Measurements from ENCODE around the gene SLC7A9. TPM values are rescaled to one million over a fixed set of nuclear protein-coding genes. Genes with fewer than 3 reads are reported as not detected.

SLC7A9 gene
- polyA plus RNA-seq, 1 donor (not counting 4 experiments of a cell fraction or from before 2014, with no cell fraction given) = 0.20 TPM

- no peaks in the 10 kb centered on the region for H3K9me1 ChIP-seq (ENCODE audit: control insufficient read depth, extremely low read depth, insufficient read depth, low read length)
- TF ChIP-seq CTCF (optimal IDR thresholded peaks at IDR 0.05 in 1 of 3, IDR thresholded peaks at IDR 0.05 in 1 of 3, conservative IDR thresholded peaks at IDR 0.05 in 1 of 3; ENCODE audit: extremely low read depth in 1 of 3, insufficient read depth in 2 of 3, low read length in 3 of 3) (no peak), EZH2 (IDR thresholded peaks at IDR 0.05; ENCODE audit: low read length) (no peak)
- H3K27ac ChIP-seq (ENCODE audit: control insufficient read depth, insufficient read depth, low read length) = no peak overlapping the region
- no peaks in the 10 kb centered on the region for H4K20me1 ChIP-seq (ENCODE audit: control insufficient read depth, extremely low read depth, insufficient read depth, low read length)
- FAIRE-seq (no peak), DNase-seq (ENCODE audit: low read depth, low spot score) (no peak)
- H3K9ac ChIP-seq (ENCODE audit: control insufficient read depth, extremely low read depth, insufficient read depth, low read length) = no peak overlapping the region
- no peaks in the 10 kb centered on the region for H3K79me2 ChIP-seq (ENCODE audit: control insufficient read depth, insufficient read depth, low read length)
- no peak overlapping the region for H3K4me3 ChIP-seq (ENCODE audit: control insufficient read depth in 2 of 3, extremely low read depth in 1 of 3, insufficient read depth in 2 of 3, low read depth in 1 of 3, low read length in 3 of 3)
- H3K4me1 ChIP-seq (ENCODE audit: control insufficient read depth, extremely low read depth, insufficient read depth, low read length) = no peaks in the 10 kb centered on the region
- no peak overlapping the region for H3K4me2 ChIP-seq (ENCODE audit: control insufficient read depth, extremely low read depth, insufficient read depth, low read depth, low read length)
- dilution Hi-C loops (cut with MboI; ENCODE audit: extremely low pct_ligation_motif_present, low sequenced_read_pairs) = loop anchor here (25.0 kb wide), 1 partner anchor 92 kb away; no protein-coding TSS in a partner anchor
- H3K36me3 ChIP-seq (ENCODE audit: control insufficient read depth in 2 of 2, extremely low read depth in 1 of 2, insufficient read depth in 2 of 2, low read length in 2 of 2) = peaks cover 0 to 2% of the 10 kb centered on the region in 2 experiments
- no peak overlapping the region for H2AFZ ChIP-seq (ENCODE audit: control insufficient read depth, low read length)
- no peaks in the 10 kb centered on the region for H3K27me3 ChIP-seq (ENCODE audit: control insufficient read depth, extremely low read depth, insufficient read depth, low read length)
- no peaks in the 10 kb centered on the region for H3K9me3 ChIP-seq (ENCODE audit: control insufficient read depth, low read depth, low read length)
These were observed 10.2 kb upstream of the SLC7A9 start for GRCh38 chr19:32879741-32880140.

GRCh38 chr19:32878988-32879387, 9.4 kb upstream of the SLC7A9 start:
- FAIRE-seq = no peak
- Histone ChIP-seq H3K9me3 (ENCODE audit: control insufficient read depth, low read depth, low read length) (no peaks in the 10 kb centered on the region), H2AFZ (ENCODE audit: control insufficient read depth, low read length) (no peak overlapping the region), H3K27ac (ENCODE audit: control insufficient read depth, insufficient read depth, low read length) (no peak overlapping the region), H3K9me1 (ENCODE audit: control insufficient read depth, extremely low read depth, insufficient read depth, low read length) (no peaks in the 10 kb centered on the region), H4K20me1 (ENCODE audit: control insufficient read depth, extremely low read depth, insufficient read depth, low read length) (no peaks in the 10 kb centered on the region), H3K9ac (ENCODE audit: control insufficient read depth, extremely low read depth, insufficient read depth, low read length) (no peak overlapping the region), H3K4me2 (ENCODE audit: control insufficient read depth, extremely low read depth, insufficient read depth, low read depth, low read length) (no peak overlapping the region), H3K4me1 (ENCODE audit: control insufficient read depth, extremely low read depth, insufficient read depth, low read length) (no peaks in the 10 kb centered on the region), H3K36me3 (ENCODE audit: control insufficient read depth in 2 of 2, extremely low read depth in 1 of 2, insufficient read depth in 2 of 2, low read length in 2 of 2) (peaks cover 0 to 2% of the 10 kb centered on the region in 2 experiments), H3K27me3 (ENCODE audit: control insufficient read depth, extremely low read depth, insufficient read depth, low read length) (no peaks in the 10 kb centered on the region), H3K79me2 (ENCODE audit: control insufficient read depth, insufficient read depth, low read length) (no peaks in the 10 kb centered on the region), H3K4me3 (ENCODE audit: control insufficient read depth in 2 of 3, extremely low read depth in 1 of 3, insufficient read depth in 2 of 3, low read depth in 1 of 3, low read length in 3 of 3) (no peak overlapping the region)
- no peak for DNase-seq (ENCODE audit: low read depth, low spot score)
- TF ChIP-seq CTCF (optimal IDR thresholded peaks at IDR 0.05 in 1 of 3, IDR thresholded peaks at IDR 0.05 in 1 of 3, conservative IDR thresholded peaks at IDR 0.05 in 1 of 3; ENCODE audit: extremely low read depth in 1 of 3, insufficient read depth in 2 of 3, low read length in 3 of 3) (no peak), EZH2 (IDR thresholded peaks at IDR 0.05; ENCODE audit: low read length) (no peak)
- dilution Hi-C loops (cut with MboI; ENCODE audit: extremely low pct_ligation_motif_present, low sequenced_read_pairs) = loop anchor here (25.0 kb wide), 1 partner anchor 92 kb away; no protein-coding TSS in a partner anchor

All from keratinocyte (primary cell).